ENCODE data around the gene BCOR.

The BCOR gene

DNA sequence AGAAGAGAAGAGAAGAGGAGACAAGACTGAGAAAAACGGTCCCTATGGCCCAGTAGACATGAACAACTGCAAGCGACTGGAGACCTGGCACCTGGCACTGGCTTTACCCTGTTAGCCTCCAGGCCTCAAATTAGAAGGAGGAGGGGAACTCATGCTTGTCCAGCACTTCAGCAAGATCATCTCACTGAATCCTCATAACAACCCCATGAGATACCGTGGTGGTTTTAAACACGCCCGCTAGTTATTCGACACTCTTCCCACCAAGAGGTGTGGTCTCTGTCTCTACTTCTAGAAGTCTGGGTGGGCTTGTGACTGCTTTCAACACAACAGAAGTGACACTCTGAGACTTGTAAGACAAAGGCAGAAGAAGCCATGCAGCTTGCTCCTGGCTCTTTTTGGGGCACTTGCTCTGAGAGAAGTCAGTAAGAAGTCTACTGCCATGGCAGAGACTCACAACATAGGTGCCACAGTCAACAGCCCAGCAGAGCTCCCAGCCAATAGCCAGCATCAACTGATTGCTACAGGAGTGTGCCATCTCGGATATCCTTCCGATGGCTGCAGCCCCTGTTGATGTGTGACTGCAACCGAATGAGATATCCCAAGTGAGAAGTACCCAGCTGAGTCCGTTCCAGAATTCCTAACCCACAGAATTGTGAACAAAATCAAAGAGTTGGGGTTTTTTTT, 34.0 kb upstream of the BCOR start:
- Mint-ChIP-seq H3K4me3 (no peak overlapping the region), H3K27ac (no peak overlapping the region), H3K9me3 (peaks cover 9% of the 10 kb centered on the region), H3K4me1 (peaks cover 10% of the 10 kb centered on the region), H3K27me3 (ENCODE audit: low read depth) (no peaks in the 10 kb centered on the region), H3K36me3 (ENCODE audit: low read depth) (peaks cover 7% of the 10 kb centered on the region)
- TF ChIP-seq, protein P1, sequence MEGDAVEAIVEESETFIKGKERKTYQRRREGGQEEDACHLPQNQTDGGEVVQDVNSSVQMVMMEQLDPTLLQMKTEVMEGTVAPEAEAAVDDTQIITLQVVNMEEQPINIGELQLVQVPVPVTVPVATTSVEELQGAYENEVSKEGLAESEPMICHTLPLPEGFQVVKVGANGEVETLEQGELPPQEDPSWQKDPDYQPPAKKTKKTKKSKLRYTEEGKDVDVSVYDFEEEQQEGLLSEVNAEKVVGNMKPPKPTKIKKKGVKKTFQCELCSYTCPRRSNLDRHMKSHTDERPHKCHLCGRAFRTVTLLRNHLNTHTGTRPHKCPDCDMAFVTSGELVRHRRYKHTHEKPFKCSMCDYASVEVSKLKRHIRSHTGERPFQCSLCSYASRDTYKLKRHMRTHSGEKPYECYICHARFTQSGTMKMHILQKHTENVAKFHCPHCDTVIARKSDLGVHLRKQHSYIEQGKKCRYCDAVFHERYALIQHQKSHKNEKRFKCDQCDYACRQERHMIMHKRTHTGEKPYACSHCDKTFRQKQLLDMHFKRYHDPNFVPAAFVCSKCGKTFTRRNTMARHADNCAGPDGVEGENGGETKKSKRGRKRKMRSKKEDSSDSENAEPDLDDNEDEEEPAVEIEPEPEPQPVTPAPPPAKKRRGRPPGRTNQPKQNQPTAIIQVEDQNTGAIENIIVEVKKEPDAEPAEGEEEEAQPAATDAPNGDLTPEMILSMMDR (IDR thresholded peaks at IDR 0.05; ENCODE audit: unreplicated experiment in 3 of 3), result no peak

- TF ChIP-seq, protein P1 (IDR thresholded peaks at IDR 0.05; ENCODE audit: unreplicated experiment in 3 of 3), result no peak
- Mint-ChIP-seq H3K4me1 (peaks cover 10% of the 10 kb centered on the region), H3K36me3 (ENCODE audit: low read depth) (peaks cover 13% of the 10 kb centered on the region), H3K27ac (no peak overlapping the region), H3K9me3 (peaks cover 14% of the 10 kb centered on the region), H3K4me3 (no peak overlapping the region), H3K27me3 (ENCODE audit: low read depth) (no peaks in the 10 kb centered on the region)
Measured at GRCh38 chrX:40130207-40130606, 32.4 kb upstream of the BCOR start.

DNA sequence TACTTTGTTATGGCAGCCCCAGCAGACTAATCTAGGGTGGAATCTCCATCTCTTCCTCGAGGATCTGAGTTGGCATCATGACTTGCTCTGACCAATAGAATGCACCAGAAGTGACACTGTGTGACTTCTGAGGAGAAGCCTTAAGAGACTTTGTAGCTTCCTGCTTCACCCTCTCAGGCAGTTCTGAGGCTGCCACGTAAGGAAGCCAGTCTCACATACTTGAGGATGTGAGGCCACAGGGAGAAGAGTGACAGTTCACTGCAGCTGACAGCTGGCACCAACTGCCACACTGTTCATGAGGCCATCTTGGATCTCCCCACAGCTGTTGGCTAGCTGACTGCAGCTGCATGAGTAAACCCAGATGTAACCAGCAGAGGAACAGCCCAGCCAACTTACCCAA, 29.3 kb upstream of the BCOR start:
- TF ChIP-seq, protein P1 (IDR thresholded peaks at IDR 0.05; ENCODE audit: unreplicated experiment in 3 of 3), result no peak
- H3K27ac Mint-ChIP-seq, result no peak overlapping the region
- no peak overlapping the region for H3K4me3 Mint-ChIP-seq
- H3K27me3 Mint-ChIP-seq (ENCODE audit: low read depth), result peaks cover 3% of the 10 kb centered on the region
- H3K9me3 Mint-ChIP-seq, result peaks cover 9% of the 10 kb centered on the region
- peaks cover 8% of the 10 kb centered on the region for H3K36me3 Mint-ChIP-seq (ENCODE audit: low read depth)
- H3K4me1 Mint-ChIP-seq, result peaks cover 10% of the 10 kb centered on the region

DNA sequence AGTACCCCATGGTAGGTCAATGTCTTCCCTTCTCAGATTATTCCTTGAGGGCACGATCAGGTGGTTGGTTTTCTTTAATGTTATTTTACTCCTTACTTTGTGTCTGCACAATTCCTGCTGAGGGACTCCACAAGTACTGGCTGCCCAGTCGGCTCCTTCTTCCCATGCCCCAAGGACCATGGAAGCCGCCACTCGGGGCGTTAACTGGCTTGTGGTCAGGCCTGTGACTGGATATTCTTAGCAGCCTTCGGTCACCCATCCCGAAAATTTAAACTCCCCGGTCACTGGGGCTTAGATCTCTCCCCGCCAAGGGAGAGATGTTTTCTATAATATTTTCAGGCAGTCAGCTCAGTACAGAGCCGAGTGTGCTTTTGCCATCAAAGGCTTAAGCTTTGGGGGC, 24.7 kb upstream of the BCOR start:
- Mint-ChIP-seq H3K4me3 (no peak overlapping the region), H3K9me3 (peaks cover 9% of the 10 kb centered on the region), H3K27me3 (ENCODE audit: low read depth) (peaks cover 8% of the 10 kb centered on the region), H3K4me1 (peaks cover 5% of the 10 kb centered on the region), H3K27ac (no peak overlapping the region), H3K36me3 (ENCODE audit: low read depth) (peaks cover 8% of the 10 kb centered on the region)
- TF ChIP-seq, protein P1 (IDR thresholded peaks at IDR 0.05; ENCODE audit: unreplicated experiment in 3 of 3), result no peak

DNA sequence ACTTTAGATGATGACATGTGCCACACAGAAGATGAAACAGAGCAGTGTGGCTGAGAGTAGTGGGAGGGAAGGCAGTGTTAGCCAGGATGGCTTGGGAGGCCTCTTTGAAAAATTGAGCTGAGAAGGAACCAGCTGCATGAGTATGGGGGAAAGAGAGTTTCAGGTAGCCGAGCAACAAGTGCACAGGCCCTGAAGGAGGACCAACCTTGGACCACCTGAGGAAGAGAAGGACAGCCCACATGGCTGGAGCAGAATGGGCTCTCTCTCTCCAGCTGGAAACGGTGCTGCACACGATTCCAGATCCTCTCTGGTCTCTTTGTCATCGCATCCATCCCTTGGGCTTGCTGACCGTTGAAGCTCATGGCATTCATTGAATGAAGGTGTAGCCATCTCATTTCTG, 23.9 kb upstream of the BCOR start:
- TF ChIP-seq, protein P1 (IDR thresholded peaks at IDR 0.05; ENCODE audit: unreplicated experiment in 3 of 3), result no peak
- Mint-ChIP-seq H3K36me3 (ENCODE audit: low read depth) (peaks cover 5% of the 10 kb centered on the region), H3K9me3 (peaks cover 4% of the 10 kb centered on the region), H3K4me1 (no peaks in the 10 kb centered on the region), H3K27me3 (ENCODE audit: low read depth) (peaks cover 8% of the 10 kb centered on the region), H3K27ac (no peak overlapping the region), H3K4me3 (no peak overlapping the region)

Data from nephron (organoid).